K562 (cell line): ENCODE data around the gene CLCF1. TPM values are rescaled to one million over a fixed set of nuclear protein-coding genes. Genes with fewer than 3 reads are reported as not detected.

ENCODE experiments used
- ARHGAP35 ChIP-seq: fragments of 450-650 bp; IDR thresholded peaks from 2 replicates; pipeline ENCODE4 v1.6.1; 2018; ENCODE audit not compliant: partially characterized antibody
- BMI1 ChIP-seq: fragments of 150-350 bp; IDR thresholded peaks from 2 replicates; pipeline ENCODE4 v1.6.1; 2014; ENCODE audit warnings: low read length
- MCM2 ChIP-seq: fragments of 450-650 bp; IDR thresholded peaks from 2 replicates; pipeline ENCODE4 v1.6.1; 2017; ENCODE audit warnings: low read depth, mild to moderate bottlenecking
- MCM3 ChIP-seq: fragments of 450-650 bp; IDR thresholded peaks from 2 replicates; pipeline ENCODE4 v1.6.1; 2016
- NR2F6 ChIP-seq: fragments of 450-650 bp; formaldehyde crosslinking; IDR thresholded peaks from 2 replicates; pipeline ENCODE4 v1.4.0; 2020; ENCODE audit warnings: mild to moderate bottlenecking
- RBM34 ChIP-seq: fragments of 200-400 bp; formaldehyde crosslinking; IDR thresholded peaks from 2 replicates; pipeline ENCODE4 v1.6.1; 2018; ENCODE audit warnings: low read length, borderline replicate concordance; ENCODE audit not compliant: insufficient read depth
- SPI1 ChIP-seq: IDR thresholded peaks from 2 replicates; pipeline ENCODE4 v1.6.1; 2011; ENCODE audit warnings: low read depth, low read length, control low read depth, borderline replicate concordance
- TAL1 ChIP-seq: fragments of 450-650 bp; IDR thresholded peaks from 2 replicates; pipeline ENCODE4 v1.6.1; 2016; ENCODE audit warnings: mild to moderate bottlenecking
- THAP12 ChIP-seq: fragments of 250-450 bp; sonication (Bioruptor Pico); IDR thresholded peaks from 2 replicates; pipeline ENCODE4 v1.9.0; 2021; ENCODE audit warnings: mild to moderate bottlenecking, inconsistent platforms
- ZBTB7A ChIP-seq: IDR thresholded peaks from 2 replicates; pipeline ENCODE4 v1.6.1; 2011; ENCODE audit warnings: low read depth, mild to moderate bottlenecking, low read length, moderate library complexity, borderline replicate concordance; ENCODE audit not compliant: control insufficient read depth
- ZNF124 ChIP-seq: sonication (generic); formaldehyde crosslinking; IDR thresholded peaks from 2 replicates; pipeline ENCODE4 v1.8.1; 2022; ENCODE audit warnings: missing genetic modification reagents
- polyA plus RNA-seq, 8 experiments: library from polyadenylated mRNA; depleted of rRNA in 4 of 8; stranded (reverse) in 5 of 8; unstranded in 3 of 8; fragments of >200 nt; fragmentation: Nextera tagmentation in 2 of 8; fragmentation: Illumina TruSeq in 1 of 8; extraction: Ambion mirVana in 2 of 8; extraction: Trizol in 1 of 8; gene quantifications; 2 replicates each; pipeline versions ENCODE4 v1.2.1 to v1.2.3, GENCODE V29; 2011 to 2014; ENCODE audit warnings: inconsistent platforms in 1 of 8, missing spikeins in 1 of 8
- total RNA-seq, 7 experiments: library from RNA; depleted of rRNA in 6 of 7; stranded (reverse); fragments of >200 nt in 6 of 7; fragmentation: Illumina TruSeq in 2 of 7; extraction: Trizol in 2 of 7; gene quantifications; 2 replicates each; pipeline versions ENCODE4 v1.2.1 to v1.2.3, GENCODE V29; 2011 to 2021; ENCODE audit warnings: low replicate concordance in 1 of 7
- TF ChIP-seq, protein P1 (sequence below): fragments of 250-450 bp; sonication (Bioruptor Pico); IDR thresholded peaks from 2 replicates; pipeline ENCODE4 v1.5.0; 2022; ENCODE audit warnings: mild to moderate bottlenecking
- TF ChIP-seq, protein P2 (sequence below), 2 experiments: fragments of 450-650 bp in 1 of 2; IDR thresholded peaks; 2 replicates each; pipeline ENCODE4 v1.6.1; 2011 to 2017; ENCODE audit warnings: low read depth in 2 of 2, antibody characterized with exemption in 1 of 2, borderline replicate concordance in 1 of 2, low read length in 1 of 2, mild to moderate bottlenecking in 1 of 2, mixed read lengths in 1 of 2; ENCODE audit not compliant: control insufficient read depth in 1 of 2

CLCF1 gene
- total and polyA plus RNA-seq, 9 of the 15 experiments (the other 6 are each of a cell fraction or from before 2014, with no cell fraction given) = 0.49 to 5.8 (median 3.0) TPM

DNA sequence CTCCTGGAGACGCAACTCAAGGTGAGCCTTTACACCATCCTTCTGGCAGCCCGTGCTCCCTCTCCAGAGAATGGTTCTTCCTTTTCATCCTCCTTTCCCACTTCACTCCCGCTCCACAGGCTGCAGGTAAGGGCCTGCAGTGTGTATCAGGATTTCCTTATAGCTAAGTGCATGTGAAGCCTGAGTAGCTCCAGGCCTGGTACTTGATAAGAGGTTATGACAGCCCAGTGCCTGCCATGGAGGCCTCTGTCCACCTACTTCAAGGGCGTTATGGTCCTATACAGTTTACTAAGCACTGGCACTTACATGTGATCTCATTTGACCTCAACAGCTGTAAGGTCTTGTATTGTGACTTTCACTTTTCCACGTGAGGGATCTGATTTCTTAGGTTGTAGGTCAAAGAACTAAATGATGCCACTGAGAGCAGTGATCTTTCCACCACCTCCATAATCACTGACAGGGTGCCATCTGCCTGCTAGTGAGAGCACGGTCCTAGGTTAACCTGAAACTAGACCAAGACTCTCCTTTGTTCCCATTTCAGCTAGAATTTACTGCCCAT lies 52.0 kb downstream of the CLCF1 start (continued):
- TF ChIP-seq, protein P1, sequence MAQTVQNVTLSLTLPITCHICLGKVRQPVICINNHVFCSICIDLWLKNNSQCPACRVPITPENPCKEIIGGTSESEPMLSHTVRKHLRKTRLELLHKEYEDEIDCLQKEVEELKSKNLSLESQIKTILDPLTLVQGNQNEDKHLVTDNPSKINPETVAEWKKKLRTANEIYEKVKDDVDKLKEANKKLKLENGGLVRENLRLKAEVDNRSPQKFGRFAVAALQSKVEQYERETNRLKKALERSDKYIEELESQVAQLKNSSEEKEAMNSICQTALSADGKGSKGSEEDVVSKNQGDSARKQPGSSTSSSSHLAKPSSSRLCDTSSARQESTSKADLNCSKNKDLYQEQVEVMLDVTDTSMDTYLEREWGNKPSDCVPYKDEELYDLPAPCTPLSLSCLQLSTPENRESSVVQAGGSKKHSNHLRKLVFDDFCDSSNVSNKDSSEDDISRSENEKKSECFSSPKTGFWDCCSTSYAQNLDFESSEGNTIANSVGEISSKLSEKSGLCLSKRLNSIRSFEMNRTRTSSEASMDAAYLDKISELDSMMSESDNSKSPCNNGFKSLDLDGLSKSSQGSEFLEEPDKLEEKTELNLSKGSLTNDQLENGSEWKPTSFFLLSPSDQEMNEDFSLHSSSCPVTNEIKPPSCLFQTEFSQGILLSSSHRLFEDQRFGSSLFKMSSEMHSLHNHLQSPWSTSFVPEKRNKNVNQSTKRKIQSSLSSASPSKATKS = no peak
- TF ChIP-seq ZNF124 (CRISPR knock-in tag) (no peak), MCM3 (no peak), ARHGAP35 (no peak), ZBTB7A (no peak), THAP12 (no peak), MCM2 (no peak), RBM34 (no peak), BMI1 (no peak), SPI1 (no peak), NR2F6 (no peak), TAL1 (no peak)
- TF ChIP-seq, protein P2, sequence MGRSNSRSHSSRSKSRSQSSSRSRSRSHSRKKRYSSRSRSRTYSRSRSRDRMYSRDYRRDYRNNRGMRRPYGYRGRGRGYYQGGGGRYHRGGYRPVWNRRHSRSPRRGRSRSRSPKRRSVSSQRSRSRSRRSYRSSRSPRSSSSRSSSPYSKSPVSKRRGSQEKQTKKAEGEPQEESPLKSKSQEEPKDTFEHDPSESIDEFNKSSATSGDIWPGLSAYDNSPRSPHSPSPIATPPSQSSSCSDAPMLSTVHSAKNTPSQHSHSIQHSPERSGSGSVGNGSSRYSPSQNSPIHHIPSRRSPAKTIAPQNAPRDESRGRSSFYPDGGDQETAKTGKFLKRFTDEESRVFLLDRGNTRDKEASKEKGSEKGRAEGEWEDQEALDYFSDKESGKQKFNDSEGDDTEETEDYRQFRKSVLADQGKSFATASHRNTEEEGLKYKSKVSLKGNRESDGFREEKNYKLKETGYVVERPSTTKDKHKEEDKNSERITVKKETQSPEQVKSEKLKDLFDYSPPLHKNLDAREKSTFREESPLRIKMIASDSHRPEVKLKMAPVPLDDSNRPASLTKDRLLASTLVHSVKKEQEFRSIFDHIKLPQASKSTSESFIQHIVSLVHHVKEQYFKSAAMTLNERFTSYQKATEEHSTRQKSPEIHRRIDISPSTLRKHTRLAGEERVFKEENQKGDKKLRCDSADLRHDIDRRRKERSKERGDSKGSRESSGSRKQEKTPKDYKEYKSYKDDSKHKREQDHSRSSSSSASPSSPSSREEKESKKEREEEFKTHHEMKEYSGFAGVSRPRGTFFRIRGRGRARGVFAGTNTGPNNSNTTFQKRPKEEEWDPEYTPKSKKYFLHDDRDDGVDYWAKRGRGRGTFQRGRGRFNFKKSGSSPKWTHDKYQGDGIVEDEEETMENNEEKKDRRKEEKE (IDR thresholded peaks at IDR 0.05; ENCODE audit: borderline replicate concordance in 1 of 2, control insufficient read depth in 1 of 2, low read depth in 2 of 2, low read length in 1 of 2) = no peak
